Measurements from ENCODE around the gene NARF. TPM values are rescaled to one million over a fixed set of nuclear protein-coding genes. Genes with fewer than 3 reads are reported as not detected.
"Not testable (repeated sequence)": the region's sequence is repeated elsewhere in the genome, so short reads cannot be mapped to it uniquely, and the experiment has no call there.

Gene NARF
- total RNA-seq, 1 experiment from 2014 or later = 20.6 TPM

- Mint-ChIP-seq H3K27me3 (ENCODE audit: insufficient read depth, unreplicated experiment) (no peaks in the 10 kb centered on the region), H3K9me3 (ENCODE audit: unreplicated experiment) (no peaks in the 10 kb centered on the region), H3K4me3 (ENCODE audit: unreplicated experiment) (no peak overlapping the region), H3K4me1 (ENCODE audit: insufficient read depth, unreplicated experiment) (no peaks in the 10 kb centered on the region), H3K27ac (ENCODE audit: low read depth, unreplicated experiment) (no peak overlapping the region), H3K36me3 (ENCODE audit: insufficient read depth, unreplicated experiment) (peaks cover 24% of the 10 kb centered on the region)
- no peak for DNase-seq (ENCODE audit: unreplicated experiment)
- intact Hi-C loops (cut with micrococcal nuclease) = loop anchor here (10.0 kb wide), 2 partner anchors 113 to 143 kb away; no protein-coding TSS in a partner anchor
- no peak for TF ChIP-seq CTCF (IDR thresholded peaks at IDR 0.05; ENCODE audit: unreplicated experiment)
- no TSS peak for BruUV-seq (replicated peaks)
- ChIA-PET CTCF (interaction anchor here (0.6 to 1.3 kb wide), 4 partner anchors 22 to 463 kb away, joined by 3 to 4 read pairs (median 3); no protein-coding TSS in a partner anchor), POLR2A (no interaction called here)
These were observed 47.0 kb upstream of the NARF start for GRCh38 chr17:82411396-82412053.

GRCh38 chr17:82412081-82412480 is 46.5 kb upstream of the NARF start:
- H3K27me3 Mint-ChIP-seq (ENCODE audit: insufficient read depth, unreplicated experiment); H3K4me3 Mint-ChIP-seq (ENCODE audit: unreplicated experiment); POLR2A ChIA-PET; CTCF ChIA-PET; DNase-seq (ENCODE audit: unreplicated experiment); H3K27ac Mint-ChIP-seq (ENCODE audit: low read depth, unreplicated experiment); BruUV-seq (replicated peaks); H3K9me3 Mint-ChIP-seq (ENCODE audit: unreplicated experiment); H3K4me1 Mint-ChIP-seq (ENCODE audit: insufficient read depth, unreplicated experiment): not testable (repeated sequence)
- peaks cover 24% of the 10 kb centered on the region for H3K36me3 Mint-ChIP-seq (ENCODE audit: insufficient read depth, unreplicated experiment)
- intact Hi-C loops (cut with micrococcal nuclease) = loop anchor here (10.0 kb wide), 2 partner anchors 113 to 143 kb away; no protein-coding TSS in a partner anchor

GRCh38 chr17:82412535-82413520 is 45.7 kb upstream of the NARF start:
- Mint-ChIP-seq H3K9me3 (ENCODE audit: unreplicated experiment) (no peaks in the 10 kb centered on the region), H3K36me3 (ENCODE audit: insufficient read depth, unreplicated experiment) (peaks cover 24% of the 10 kb centered on the region), H3K27ac (ENCODE audit: low read depth, unreplicated experiment) (no peak overlapping the region), H3K4me3 (ENCODE audit: unreplicated experiment) (no peak overlapping the region), H3K27me3 (ENCODE audit: insufficient read depth, unreplicated experiment) (no peaks in the 10 kb centered on the region), H3K4me1 (ENCODE audit: insufficient read depth, unreplicated experiment) (no peaks in the 10 kb centered on the region)
- ChIA-PET POLR2A (no interaction called here), CTCF (interaction anchor here (0.6 to 0.9 kb wide), 5 partner anchors 55 to 453 kb away, joined by 3 to 5 read pairs (median 3); no protein-coding TSS in a partner anchor)
- no peak for TF ChIP-seq CTCF (IDR thresholded peaks at IDR 0.05; ENCODE audit: unreplicated experiment)
- no peak for DNase-seq (ENCODE audit: unreplicated experiment)
- BruUV-seq (replicated peaks) = no TSS peak
- intact Hi-C loops (cut with micrococcal nuclease) = loop anchor here (10.0 kb wide), 2 partner anchors 112 to 142 kb away; no protein-coding TSS in a partner anchor

- H3K27me3 Mint-ChIP-seq (ENCODE audit: insufficient read depth, unreplicated experiment) = no peaks in the 10 kb centered on the region
- no peaks in the 10 kb centered on the region for H3K4me1 Mint-ChIP-seq (ENCODE audit: insufficient read depth, unreplicated experiment)
- TSS peak; percentile 1 for BruUV-seq (replicated peaks)
- H3K27ac Mint-ChIP-seq (ENCODE audit: low read depth, unreplicated experiment) = no peak overlapping the region
- no peaks in the 10 kb centered on the region for H3K9me3 Mint-ChIP-seq (ENCODE audit: unreplicated experiment)
- intact Hi-C loops (cut with micrococcal nuclease) = loop anchor here (2.0 to 10.0 kb wide), 3 partner anchors 62 to 140 kb away; no protein-coding TSS in a partner anchor
- peak; percentile 43 for DNase-seq (ENCODE audit: unreplicated experiment)
- no peak overlapping the region for H3K4me3 Mint-ChIP-seq (ENCODE audit: unreplicated experiment)
- peaks cover 11% of the 10 kb centered on the region for H3K36me3 Mint-ChIP-seq (ENCODE audit: insufficient read depth, unreplicated experiment)
- peak; percentile 37 for TF ChIP-seq CTCF (IDR thresholded peaks at IDR 0.05; ENCODE audit: unreplicated experiment)
- POLR2A ChIA-PET = interaction anchor here (0.6 kb wide), 1 partner anchor 108 kb away, joined by 3 read pairs; no protein-coding TSS in a partner anchor
- CTCF ChIA-PET = interaction anchor here (0.6 to 1.0 kb wide), 3 partner anchors 12 to 232 kb away, joined by 3 to 4 read pairs (median 3); no protein-coding TSS in a partner anchor
These were observed 43.8 kb upstream of the NARF start for GRCh38 chr17:82414548-82415281.

All from MCF 10A (cell line).